Measurements from ENCODE around the gene CADM4. TPM values are rescaled to one million over a fixed set of nuclear protein-coding genes. Genes with fewer than 3 reads are reported as not detected.
"Not testable (repeated sequence)": the region's sequence is repeated elsewhere in the genome, so short reads cannot be mapped to it uniquely, and the experiment has no call there.

The CADM4 gene
- total RNA-seq, 2 donors from 2014 or later, result 10.1 to 13.7 TPM

- ATAC-seq (no peak), DNase-seq (no peak)
- intact Hi-C loops (cut with DNase I), result no loop called here
Measured at GRCh38 chr19:43638995-43639518, 593 bp downstream of the CADM4 start.

DNA sequence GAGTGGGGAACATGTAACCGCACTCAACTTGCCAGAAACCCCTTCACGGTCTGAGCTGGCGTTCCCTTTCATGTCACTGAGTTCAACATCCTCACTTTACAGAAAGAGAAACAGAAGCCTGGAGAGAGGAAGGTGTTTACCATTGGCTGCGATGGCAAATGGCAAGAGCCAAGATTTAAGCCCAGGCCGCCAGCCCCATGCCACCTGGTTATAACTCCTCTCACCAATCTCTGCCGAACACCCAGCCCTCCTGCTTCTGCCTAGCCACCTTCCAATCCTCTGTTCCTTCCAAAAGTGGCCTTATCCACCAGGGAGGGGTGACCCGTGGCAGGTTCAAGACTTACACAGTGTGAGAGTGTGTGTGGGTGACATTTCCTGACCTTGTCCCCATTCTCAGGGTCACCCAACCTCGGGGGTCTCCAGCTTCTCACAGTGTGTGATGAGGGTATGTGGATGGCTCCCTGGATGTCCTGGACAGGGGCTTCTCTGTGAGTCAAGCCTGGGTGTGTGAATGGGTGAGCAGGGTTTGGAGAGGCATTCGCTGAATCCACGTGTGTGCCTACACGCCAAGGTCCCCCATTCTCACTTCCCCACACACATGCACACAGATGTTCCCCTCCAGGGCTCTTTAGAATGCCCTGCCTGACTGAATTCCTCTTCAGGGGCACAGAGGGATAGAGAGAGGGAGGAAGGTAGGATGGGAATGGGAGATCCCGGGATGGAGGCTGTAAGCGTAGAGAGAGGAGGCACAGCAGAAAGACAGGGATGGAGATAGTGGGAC is 1.2 kb downstream of the CADM4 start:
- DNase-seq (no peak), ATAC-seq (no peak)
- intact Hi-C loops (cut with DNase I), result no loop called here

DNA sequence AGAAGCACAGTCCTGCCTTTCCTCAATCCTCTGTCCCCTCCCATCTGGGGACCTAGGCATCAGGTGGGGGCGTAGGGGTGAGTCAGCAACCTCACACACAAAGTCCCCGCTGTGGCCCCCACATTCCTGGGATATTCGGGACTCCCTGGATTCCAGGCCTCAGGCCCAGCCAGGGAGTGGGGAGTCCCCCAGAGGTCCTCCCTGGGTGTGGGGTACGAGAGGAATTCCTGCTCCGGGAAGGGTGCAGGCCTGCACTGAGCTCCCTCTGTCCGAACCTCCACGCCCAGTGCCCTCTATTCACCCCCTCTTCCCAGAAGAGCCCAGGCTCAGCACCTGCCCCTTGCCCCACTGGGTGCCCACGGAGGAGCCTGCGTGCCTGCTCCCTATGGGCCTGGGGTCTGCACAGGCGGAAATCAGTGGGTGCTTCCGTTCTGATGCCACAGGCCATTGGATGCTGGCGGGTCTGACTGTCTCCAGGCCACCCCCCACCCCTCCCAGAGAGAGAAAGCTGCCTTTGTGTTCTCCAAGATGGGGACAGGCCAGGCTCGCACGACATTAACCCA is 3.4 kb downstream of the CADM4 start:
- DNase-seq, result no peak
- no peak for ATAC-seq
- intact Hi-C loops (cut with DNase I), result no loop called here

DNA sequence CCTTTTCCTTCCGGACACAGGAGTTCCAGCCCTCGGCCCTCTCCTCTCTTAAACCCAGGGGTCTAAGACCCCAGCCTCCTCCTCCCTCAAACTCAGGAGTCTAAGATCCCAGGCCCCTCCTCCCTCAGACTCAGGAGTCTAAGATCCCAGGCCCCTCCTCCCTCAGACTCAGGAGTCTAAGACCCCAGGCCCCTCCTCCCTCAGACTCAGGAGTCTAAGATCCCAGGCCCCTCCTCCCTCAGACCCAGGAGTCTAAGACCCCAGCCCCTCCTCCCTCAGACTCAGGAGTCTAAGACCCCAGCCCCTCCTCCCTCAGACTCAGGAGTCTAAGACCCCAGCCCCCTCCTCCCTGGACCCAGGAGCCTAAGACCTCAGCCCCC is 4.1 kb downstream of the CADM4 start:
- ATAC-seq; intact Hi-C loops (cut with DNase I): not testable (repeated sequence)

GRCh38 chr19:43634872-43635560 is 4.6 kb downstream of the CADM4 start:
- intact Hi-C loops (cut with DNase I), result no loop called here
- ATAC-seq (no peak), DNase-seq (no peak)

More for the DNA sequence above, 4.1 kb downstream of the CADM4 start:
- not testable (repeated sequence) for DNase-seq

- ATAC-seq (no peak), DNase-seq (no peak)
- intact Hi-C loops (cut with DNase I), result no loop called here
Measured at GRCh38 chr19:43634506-43634871, 5.2 kb downstream of the CADM4 start.

- intact Hi-C loops (cut with DNase I), result no loop called here
- DNase-seq (no peak), ATAC-seq (no peak)
Measured at GRCh38 chr19:43634068-43634467, 5.6 kb downstream of the CADM4 start.

DNA sequence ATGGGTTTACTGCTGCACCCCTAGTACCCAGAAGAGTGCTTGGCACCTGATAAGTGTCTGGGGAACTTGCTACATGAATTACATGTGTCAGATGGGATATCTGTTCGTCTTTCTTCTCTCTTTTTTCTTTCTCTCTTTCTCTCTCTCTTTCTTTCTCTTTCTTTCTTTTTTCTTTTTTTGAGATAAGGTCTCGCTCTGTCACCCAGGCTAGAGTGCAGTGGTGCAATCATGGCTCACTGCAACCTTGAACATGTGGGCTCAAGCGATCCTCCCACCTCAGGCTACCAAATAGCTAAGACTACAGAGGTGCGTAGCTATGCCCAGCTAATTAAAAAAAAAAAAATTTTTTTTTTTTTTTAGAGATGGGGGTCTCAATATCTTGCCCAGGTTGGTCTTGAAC is 6.1 kb downstream of the CADM4 start:
- DNase-seq (no peak), ATAC-seq (no peak)
- intact Hi-C loops (cut with DNase I), result no loop called here

DNA sequence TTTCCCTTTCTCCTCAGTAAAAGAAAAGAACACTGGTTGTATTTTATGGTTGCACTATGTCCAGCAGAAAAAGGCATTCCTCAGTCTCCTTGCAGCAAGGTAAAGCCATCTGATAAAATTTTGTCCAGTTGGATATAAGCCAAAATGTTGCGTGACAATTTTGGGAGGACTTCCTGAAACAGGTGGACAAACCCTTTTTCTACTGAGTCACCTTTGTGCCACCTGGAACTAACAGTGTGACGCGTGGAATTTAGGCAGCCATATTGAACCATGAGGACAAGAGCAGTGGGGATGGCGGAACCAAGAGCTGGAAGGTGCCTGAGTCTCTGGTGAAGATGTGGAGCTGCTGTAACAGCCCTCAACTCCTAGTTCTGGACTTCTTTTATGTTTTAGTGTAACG is 8.2 kb downstream of the CADM4 start:
- DNase-seq (no peak), ATAC-seq (no peak)
- intact Hi-C loops (cut with DNase I), result no loop called here

- intact Hi-C loops (cut with DNase I), result no loop called here
- DNase-seq (no peak), ATAC-seq (no peak)
Measured at GRCh38 chr19:43628646-43629326, 10.9 kb downstream of the CADM4 start.

DNA sequence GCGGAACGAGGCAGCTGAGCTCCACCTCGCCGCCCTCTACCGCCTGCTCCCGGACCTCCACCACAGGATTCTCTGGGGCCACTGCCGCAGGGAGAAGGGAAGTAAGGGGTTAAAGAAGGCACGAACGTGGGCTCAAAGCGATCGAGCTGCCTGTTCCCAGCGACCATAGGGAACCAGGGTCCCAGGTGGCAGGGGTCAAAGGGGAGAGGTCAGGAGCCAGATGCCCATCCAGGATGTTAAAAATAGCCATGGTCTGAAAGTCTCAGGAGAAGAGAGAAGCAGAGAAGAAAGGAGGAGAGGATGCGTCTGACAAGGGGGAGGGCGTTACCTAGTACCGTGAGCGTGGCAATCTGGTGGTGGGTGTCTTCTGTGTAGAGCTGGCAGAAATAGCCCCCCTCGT is 12.8 kb downstream of the CADM4 start:
- intact Hi-C loops (cut with DNase I), result no loop called here
- ATAC-seq, result no peak
- no peak for DNase-seq

- intact Hi-C loops (cut with DNase I), result no loop called here
Measured at GRCh38 chr19:43625918-43626579, 13.6 kb downstream of the CADM4 start.

DNA sequence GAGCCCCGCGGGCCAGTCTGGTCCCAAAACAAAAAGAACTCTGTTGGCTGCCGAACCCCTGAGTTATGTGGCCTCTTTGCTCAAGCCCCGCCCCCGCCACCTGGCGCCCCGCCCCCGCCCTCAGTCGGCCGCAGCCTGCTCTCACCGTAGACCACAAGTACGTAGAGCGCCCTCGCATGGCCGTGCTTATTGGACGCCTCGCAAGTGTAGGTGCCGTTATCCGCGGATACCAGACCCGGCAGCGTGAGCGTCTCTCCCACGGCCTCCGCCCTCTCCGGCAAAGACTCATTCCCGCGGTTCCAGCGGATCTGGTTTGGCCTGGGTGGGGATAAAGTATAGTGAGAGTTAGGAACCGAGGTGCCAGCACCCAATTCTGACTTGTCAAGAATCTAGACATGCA is 14.7 kb downstream of the CADM4 start:
- ATAC-seq (peak in 1 of 2 donors; percentile 19), DNase-seq (peak; percentile 59)
- intact Hi-C loops (cut with DNase I), result no loop called here

More at GRCh38 chr19:43625918-43626579, 13.6 kb downstream of the CADM4 start:
- DNase-seq, result no peak
- no peak for ATAC-seq

DNA sequence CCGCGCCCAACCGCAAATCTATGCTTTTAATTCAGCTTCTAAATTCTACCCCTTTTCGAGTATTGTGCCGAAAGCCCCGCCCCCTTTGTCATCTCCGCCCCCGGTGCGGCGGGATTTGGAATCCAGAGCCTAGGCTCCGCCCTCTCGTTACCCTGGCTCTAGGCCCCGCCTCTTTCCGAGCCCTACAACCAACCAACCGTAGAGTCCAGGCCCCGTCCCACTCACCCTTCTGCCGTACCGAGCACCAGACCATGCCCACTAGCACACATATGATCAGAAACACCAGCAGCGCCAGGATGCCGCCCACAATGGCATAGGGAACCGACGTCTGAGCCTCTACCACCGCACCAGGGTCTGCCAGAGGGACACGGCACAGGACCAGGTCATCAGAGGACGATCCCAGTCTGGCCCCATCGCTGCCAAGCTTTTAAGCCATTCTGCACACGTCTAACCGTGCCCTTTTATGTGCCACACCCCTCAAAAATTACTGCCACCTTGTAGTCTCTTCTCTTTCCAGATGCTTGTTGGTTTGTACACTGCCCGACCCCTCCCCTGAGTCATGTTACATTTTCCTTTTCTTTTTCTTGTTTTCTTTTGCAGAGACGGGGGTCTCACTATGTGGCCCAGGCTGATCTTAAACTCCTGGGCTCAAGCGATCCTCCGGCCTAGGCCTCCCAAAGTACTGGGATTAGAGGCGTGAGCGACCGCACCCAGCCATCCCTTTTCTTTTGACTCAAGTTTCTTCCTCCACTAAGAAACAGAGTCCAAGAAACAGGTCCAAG is 15.6 kb downstream of the CADM4 start:
- intact Hi-C loops (cut with DNase I), result no loop called here
- DNase-seq (no peak), ATAC-seq (no peak)

DNA sequence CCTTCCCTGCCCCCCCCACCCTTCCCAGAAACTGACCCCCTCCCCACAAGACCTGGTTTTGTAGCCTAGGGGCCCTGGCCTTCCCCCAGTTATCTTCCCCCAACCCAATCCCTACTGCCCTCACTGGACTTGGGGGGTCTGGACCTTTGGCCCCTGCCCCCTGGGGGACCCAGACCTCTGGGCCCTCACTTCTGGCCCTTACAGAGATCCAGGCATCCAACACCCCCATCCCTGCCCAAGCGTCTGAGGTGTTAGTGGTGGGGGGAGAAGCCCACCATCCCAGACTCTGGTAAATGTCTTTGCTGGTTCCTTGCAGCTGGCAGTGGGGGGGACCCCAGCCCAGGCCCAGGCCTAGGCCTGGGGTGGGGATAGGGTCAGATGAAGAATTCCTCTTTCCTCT is 16.7 kb downstream of the CADM4 start:
- intact Hi-C loops (cut with DNase I), result no loop called here
- ATAC-seq (no peak), DNase-seq (no peak)

- DNase-seq, result no peak
- intact Hi-C loops (cut with DNase I), result no loop called here
- ATAC-seq, result no peak
Measured at GRCh38 chr19:43622070-43622469, 17.6 kb downstream of the CADM4 start.

DNA sequence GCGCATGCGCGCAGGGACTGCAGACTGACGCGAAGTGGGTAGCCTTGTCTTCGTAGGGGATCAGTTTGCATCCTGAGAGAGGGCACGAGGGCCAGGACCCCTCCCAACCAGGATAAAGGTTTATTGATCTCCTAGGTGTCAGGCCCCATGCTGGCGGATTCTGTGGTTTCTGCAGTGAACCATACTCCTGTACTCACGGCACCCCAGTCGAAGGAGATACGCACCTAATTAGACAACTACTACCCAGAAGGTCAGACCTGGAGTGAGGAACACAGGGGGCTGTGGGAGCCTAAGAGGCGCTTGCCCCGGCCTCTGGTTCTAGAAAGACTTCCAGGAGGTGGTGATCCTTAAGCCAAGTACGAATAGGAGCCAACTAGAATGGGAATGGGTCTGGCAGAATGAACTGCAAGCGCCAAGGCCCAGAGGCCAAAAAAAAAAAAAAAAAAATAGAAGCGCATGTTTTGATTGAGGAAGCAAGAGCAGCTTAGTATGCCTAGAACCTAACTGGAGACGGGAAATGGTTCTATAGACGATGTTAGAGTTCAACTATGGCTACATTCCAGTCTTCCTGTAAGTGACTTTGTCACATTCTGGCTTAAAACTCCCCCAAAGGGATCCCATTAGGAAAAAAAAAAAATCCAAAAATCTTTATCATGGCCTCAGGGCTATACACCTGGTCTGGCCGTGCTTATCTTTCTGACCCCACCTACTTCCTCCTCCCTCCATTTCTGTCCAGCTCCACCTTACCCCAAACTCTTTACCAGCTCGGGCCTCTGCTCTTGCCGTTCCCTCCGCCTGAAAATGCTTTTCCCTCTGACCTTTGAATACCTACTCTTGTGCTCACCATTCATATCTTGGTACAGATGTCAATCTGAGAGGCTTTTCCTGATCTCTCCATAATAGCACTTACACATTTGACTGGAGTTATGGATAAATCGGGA is 19.3 kb downstream of the CADM4 start:
- ATAC-seq, result no peak
- intact Hi-C loops (cut with DNase I), result no loop called here
- peak; percentile 92 for DNase-seq

Data from left cardiac atrium (tissue), 4 donors.